ELF-1 (cell line): ENCODE measurements around the gene CPD.
"Not testable (repeated sequence)": the region's sequence is repeated elsewhere in the genome, so short reads cannot be mapped to it uniquely, and the experiment has no call there.

Source experiments
- DNase-seq: peaks from one replicate; pipeline ENCODE4 v3.0.0-alpha.2; 2016; ENCODE audit warnings: low read depth, low spot score

The CPD gene

GRCh38 chr17:30378825-30379302 lies at the start of gene CPD:
Gene CPD, plus strand, starts transcription at chr17:30378927. Its CDS starts 54 bp downstream, at chr17:30378981.
- peak; percentile 99 for DNase-seq

GRCh38 chr17:30332057-30332542 lies 46.6 kb upstream of the CPD start:
- no peak for DNase-seq

- DNase-seq: no peak
Observed at GRCh38 chr17:30333503-30334360, 45.0 kb upstream of the CPD start, which contains the start of gene TMIGD1. Gene TMIGD1, minus strand, starts transcription at chr17:30334057. Its CDS starts 1,924 bp downstream, at chr17:30332133.

GRCh38 chr17:30334421-30334820 lies 44.3 kb upstream of the CPD start:
- no peak for DNase-seq

GRCh38 chr17:30336369-30337171 lies 42.2 kb upstream of the CPD start:
- DNase-seq: peak; percentile 58

GRCh38 chr17:30337393-30337999 lies 41.2 kb upstream of the CPD start:
- peak; percentile 81 for DNase-seq

- DNase-seq: no peak
Observed at GRCh38 chr17:30339086-30339485, 39.6 kb upstream of the CPD start.

GRCh38 chr17:30340801-30341356 lies 37.8 kb upstream of the CPD start:
- DNase-seq: no peak

GRCh38 chr17:30341703-30342249 lies 37.0 kb upstream of the CPD start:
- no peak for DNase-seq

GRCh38 chr17:30343244-30343643 lies 35.5 kb upstream of the CPD start:
- not testable (repeated sequence) for DNase-seq

GRCh38 chr17:30343796-30344195 lies 34.9 kb upstream of the CPD start:
- DNase-seq: no peak

GRCh38 chr17:30344283-30345088 lies 34.2 kb upstream of the CPD start:
- DNase-seq: no peak

- DNase-seq: no peak
Observed at GRCh38 chr17:30345089-30345433, 33.7 kb upstream of the CPD start.

- no peak for DNase-seq
Observed at GRCh38 chr17:30345527-30346075, 33.1 kb upstream of the CPD start.

- no peak for DNase-seq
Observed at GRCh38 chr17:30346221-30346795, 32.4 kb upstream of the CPD start.

- DNase-seq: no peak
Observed at GRCh38 chr17:30347488-30347887, 31.2 kb upstream of the CPD start.

- DNase-seq: no peak
Observed at GRCh38 chr17:30349252-30349651, 29.5 kb upstream of the CPD start.

- not testable (repeated sequence) for DNase-seq
Observed at GRCh38 chr17:30351263-30351662, 27.5 kb upstream of the CPD start.

- DNase-seq: no peak
Observed at GRCh38 chr17:30351735-30352134, 27.0 kb upstream of the CPD start.
